ENCODE results near the gene STARD7. TPM values are rescaled to one million over a fixed set of nuclear protein-coding genes. Genes with fewer than 3 reads are reported as not detected.

STARD7 gene
- total and polyA plus RNA-seq, 2 of the 13 experiments (the other 11 are each of a cell fraction or from before 2014, with no cell fraction given), result 88.2 to 300 TPM

- ChIA-PET POLR2A (interaction anchor here (1.3 kb wide), 1 partner anchor 27 kb away, joined by 4 read pairs; the partner anchor contains the start of gene STARD7), CTCF (ENCODE audit: low intra/inter-chr PET ratio, low total read pairs) (no interaction called here)
- DNase-seq (ENCODE audit: low spot score), result no peak
- ATAC-seq, result no peak
- 73% methylated on average over 5 of the region's 5 CpGs for WGBS (ENCODE audit: low lambda C conversion rate)
- H3K36me3 ChIP-seq (replicated peaks in 1 of 2; ENCODE audit: control insufficient read depth in 1 of 2, insufficient read depth in 2 of 2, low read length in 2 of 2), result peaks cover 13 to 25% of the 10 kb centered on the region in 2 experiments
- H3K79me2 ChIP-seq (ENCODE audit: insufficient read depth, low read length), result no peaks in the 10 kb centered on the region
- no peak overlapping the region for H3K4me3 ChIP-seq (replicated peaks in 1 of 3; ENCODE audit: insufficient read depth in 1 of 3, low read depth in 2 of 3, low read length in 3 of 3)
- H4K20me1 ChIP-seq (ENCODE audit: insufficient read depth, low read length), result no peaks in the 10 kb centered on the region
- no TSS peak for BruUV-seq (replicated peaks)
- no peak overlapping the region for H3K9ac ChIP-seq (ENCODE audit: insufficient read depth, low read depth, low read length)
- intact Hi-C loops (cut with micrococcal nuclease; ENCODE audit: unreplicated experiment), result no loop called here
- FAIRE-seq, result no peak
- in situ Hi-C loops (cut with HindIII; ENCODE audit: extremely low pct_ligation_motif_present, low pct_unique_long_range_greater_than_20kb), result no loop called here
- H3K27ac ChIP-seq (ENCODE audit: extremely low read length, insufficient read depth, low read length), result no peak overlapping the region
- TF ChIP-seq ZSCAN29 (CRISPR knock-in tag; conservative IDR thresholded peaks at IDR 0.05), result no peak
- TF ChIP-seq ZNF761 (CRISPR knock-in tag; conservative IDR thresholded peaks at IDR 0.05), result no peak
- TF ChIP-seq TSC22D2 (CRISPR knock-in tag; IDR thresholded peaks at IDR 0.05; ENCODE audit: borderline replicate concordance), result no peak
- no peak for TF ChIP-seq GATA4 (IDR thresholded peaks at IDR 0.05; ENCODE audit: borderline replicate concordance, low read depth)
- TF ChIP-seq ZNF577 (CRISPR knock-in tag; IDR thresholded peaks at IDR 0.05; ENCODE audit: borderline replicate concordance, low read depth), result no peak
- no peak for TF ChIP-seq CBX5 (CRISPR knock-in tag; IDR thresholded peaks at IDR 0.05; ENCODE audit: borderline replicate concordance)
- TF ChIP-seq ZNF792 (CRISPR knock-in tag; IDR thresholded peaks at IDR 0.05), result no peak
- no peak for TF ChIP-seq MTF1 (CRISPR knock-in tag; IDR thresholded peaks at IDR 0.05)
- TF ChIP-seq FOXA1 (IDR thresholded peaks at IDR 0.05), result no peak
- TF ChIP-seq FOXA1 (CRISPR knock-in tag; IDR thresholded peaks at IDR 0.05), result no peak
- no peak for TF ChIP-seq ZNF121 (CRISPR knock-in tag; IDR thresholded peaks at IDR 0.05)
- TF ChIP-seq LRRFIP1 (CRISPR knock-in tag; conservative IDR thresholded peaks at IDR 0.05), result no peak
- no peak for TF ChIP-seq MED8 (CRISPR knock-in tag; IDR thresholded peaks at IDR 0.05; ENCODE audit: insufficient replicate concordance)
- no peak for TF ChIP-seq E2F5 (CRISPR knock-in tag; conservative IDR thresholded peaks at IDR 0.05)
- TF ChIP-seq FOXO4 (CRISPR knock-in tag; conservative IDR thresholded peaks at IDR 0.05), result no peak
- no peak for TF ChIP-seq ZBTB1 (CRISPR knock-in tag; IDR thresholded peaks at IDR 0.05; ENCODE audit: borderline replicate concordance)
- no peak for TF ChIP-seq SMAD1 (CRISPR knock-in tag; IDR thresholded peaks at IDR 0.05; ENCODE audit: borderline replicate concordance, low read depth)
- no peak for TF ChIP-seq PBX3 (CRISPR knock-in tag; IDR thresholded peaks at IDR 0.05; ENCODE audit: borderline replicate concordance)
- no peak for TF ChIP-seq E2F2 (CRISPR knock-in tag; IDR thresholded peaks at IDR 0.05; ENCODE audit: borderline replicate concordance)
- H3K4me2 ChIP-seq (ENCODE audit: low read depth, low read length), result no peak overlapping the region
- H3K4me1 ChIP-seq (ENCODE audit: insufficient read depth, low read length), result 0 out of 2 replicates have a peak, but pooled peaks cover under 1% of the 10 kb centered on the region
- no peaks in the 10 kb centered on the region for H3K9me3 ChIP-seq (ENCODE audit: low read length)
- H2AFZ ChIP-seq (ENCODE audit: low read length), result no peak overlapping the region
- H3K27me3 ChIP-seq (ENCODE audit: control insufficient read depth in 1 of 2, insufficient read depth in 2 of 2, low read length in 2 of 2), result peaks cover 0 to 4% of the 10 kb centered on the region in 2 experiments; a peak in 2 of 5 replicates
Measured at GRCh38 chr2:96181529-96181928, 27.1 kb downstream of the STARD7 start.
